ENCODE measurements around the gene HSPH1.

The HSPH1 gene

GRCh38 chr13:31172535-31172934 lies 10.8 kb upstream of the HSPH1 start:
- no peaks in the 10 kb centered on the region for H3K4me1 ChIP-seq (ENCODE audit: control insufficient read depth, insufficient read depth, low read length)
- no peaks in the 10 kb centered on the region for H3K36me3 ChIP-seq (ENCODE audit: control insufficient read depth, insufficient read depth, low read length)
- H3K27me3 ChIP-seq (ENCODE audit: control insufficient read depth, insufficient read depth, low read length) = no peaks in the 10 kb centered on the region
- H3K4me3 ChIP-seq (ENCODE audit: low read length) = no peak overlapping the region
- no peak overlapping the region for H3K9ac ChIP-seq (ENCODE audit: low read length)
- no peak overlapping the region for H3K27ac ChIP-seq (ENCODE audit: low read depth, low read length)

- no peak overlapping the region for H3K9ac ChIP-seq (ENCODE audit: low read length)
- no peaks in the 10 kb centered on the region for H3K4me1 ChIP-seq (ENCODE audit: control insufficient read depth, insufficient read depth, low read length)
- no peaks in the 10 kb centered on the region for H3K36me3 ChIP-seq (ENCODE audit: control insufficient read depth, insufficient read depth, low read length)
- H3K27me3 ChIP-seq (ENCODE audit: control insufficient read depth, insufficient read depth, low read length) = no peaks in the 10 kb centered on the region
- H3K27ac ChIP-seq (ENCODE audit: low read depth, low read length) = no peak overlapping the region
- H3K4me3 ChIP-seq (ENCODE audit: low read length) = no peak overlapping the region
Measured at GRCh38 chr13:31172001-31172400, 10.3 kb upstream of the HSPH1 start.

GRCh38 chr13:31168736-31169135 lies 7.0 kb upstream of the HSPH1 start:
- H3K36me3 ChIP-seq (ENCODE audit: control insufficient read depth, insufficient read depth, low read length) = no peaks in the 10 kb centered on the region
- H3K4me3 ChIP-seq (ENCODE audit: low read length) = no peak overlapping the region
- H3K27me3 ChIP-seq (ENCODE audit: control insufficient read depth, insufficient read depth, low read length) = no peaks in the 10 kb centered on the region
- H3K9ac ChIP-seq (ENCODE audit: low read length) = no peak overlapping the region
- no peaks in the 10 kb centered on the region for H3K4me1 ChIP-seq (ENCODE audit: control insufficient read depth, insufficient read depth, low read length)
- H3K27ac ChIP-seq (ENCODE audit: low read depth, low read length) = no peak overlapping the region

- no peaks in the 10 kb centered on the region for H3K27me3 ChIP-seq (ENCODE audit: control insufficient read depth, insufficient read depth, low read length)
- H3K4me1 ChIP-seq (ENCODE audit: control insufficient read depth, insufficient read depth, low read length) = peaks cover under 1% of the 10 kb centered on the region
- no peak overlapping the region for H3K27ac ChIP-seq (ENCODE audit: low read depth, low read length)
- no peak overlapping the region for H3K9ac ChIP-seq (ENCODE audit: low read length)
- H3K4me3 ChIP-seq (ENCODE audit: low read length) = no peak overlapping the region
- no peaks in the 10 kb centered on the region for H3K36me3 ChIP-seq (ENCODE audit: control insufficient read depth, insufficient read depth, low read length)
Measured at GRCh38 chr13:31168166-31168565, 6.5 kb upstream of the HSPH1 start.

GRCh38 chr13:31167490-31167889 lies 5.8 kb upstream of the HSPH1 start:
- H3K27ac ChIP-seq (ENCODE audit: low read depth, low read length) = no peak overlapping the region
- H3K9ac ChIP-seq (ENCODE audit: low read length) = no peak overlapping the region
- H3K4me1 ChIP-seq (ENCODE audit: control insufficient read depth, insufficient read depth, low read length) = peaks cover 6% of the 10 kb centered on the region
- no peaks in the 10 kb centered on the region for H3K36me3 ChIP-seq (ENCODE audit: control insufficient read depth, insufficient read depth, low read length)
- no peaks in the 10 kb centered on the region for H3K27me3 ChIP-seq (ENCODE audit: control insufficient read depth, insufficient read depth, low read length)
- H3K4me3 ChIP-seq (ENCODE audit: low read length) = no peak overlapping the region

GRCh38 chr13:31166591-31166990 lies 4.9 kb upstream of the HSPH1 start:
- no peaks in the 10 kb centered on the region for H3K36me3 ChIP-seq (ENCODE audit: control insufficient read depth, insufficient read depth, low read length)
- no peaks in the 10 kb centered on the region for H3K27me3 ChIP-seq (ENCODE audit: control insufficient read depth, insufficient read depth, low read length)
- peaks cover 6% of the 10 kb centered on the region for H3K4me1 ChIP-seq (ENCODE audit: control insufficient read depth, insufficient read depth, low read length)
- H3K27ac ChIP-seq (ENCODE audit: low read depth, low read length) = no peak overlapping the region
- no peak overlapping the region for H3K9ac ChIP-seq (ENCODE audit: low read length)
- H3K4me3 ChIP-seq (ENCODE audit: low read length) = no peak overlapping the region

GRCh38 chr13:31162151-31163008 lies 676 bp upstream of the HSPH1 start:
- H3K9ac ChIP-seq (ENCODE audit: low read length) = peak overlapping the region; percentile 16
- H3K4me3 ChIP-seq (ENCODE audit: low read length) = peak overlapping the region; percentile 94

GRCh38 chr13:31160857-31161556 lies 697 bp downstream of the HSPH1 start:
- H3K9ac ChIP-seq (ENCODE audit: low read length) = peak overlapping the region; percentile 74
- H3K4me1 ChIP-seq (ENCODE audit: control insufficient read depth, insufficient read depth, low read length) = peaks cover 13% of the 10 kb centered on the region
- H3K27me3 ChIP-seq (ENCODE audit: control insufficient read depth, insufficient read depth, low read length) = no peaks in the 10 kb centered on the region
- H3K27ac ChIP-seq (ENCODE audit: low read depth, low read length) = peak overlapping the region; percentile 70
- peak overlapping the region; percentile 92 for H3K4me3 ChIP-seq (ENCODE audit: low read length)
- no peaks in the 10 kb centered on the region for H3K36me3 ChIP-seq (ENCODE audit: control insufficient read depth, insufficient read depth, low read length)

More at GRCh38 chr13:31162151-31163008, 676 bp upstream of the HSPH1 start:
- no peaks in the 10 kb centered on the region for H3K36me3 ChIP-seq (ENCODE audit: control insufficient read depth, insufficient read depth, low read length)
- H3K27me3 ChIP-seq (ENCODE audit: control insufficient read depth, insufficient read depth, low read length) = no peaks in the 10 kb centered on the region
- H3K27ac ChIP-seq (ENCODE audit: low read depth, low read length) = peak overlapping the region; percentile 90
- peaks cover 13% of the 10 kb centered on the region for H3K4me1 ChIP-seq (ENCODE audit: control insufficient read depth, insufficient read depth, low read length)

- Histone ChIP-seq H3K27ac (ENCODE audit: low read depth, low read length) (no peak overlapping the region), H3K4me3 (ENCODE audit: low read length) (no peak overlapping the region), H3K36me3 (ENCODE audit: control insufficient read depth, insufficient read depth, low read length) (no peaks in the 10 kb centered on the region), H3K4me1 (ENCODE audit: control insufficient read depth, insufficient read depth, low read length) (peaks cover 13% of the 10 kb centered on the region), H3K27me3 (ENCODE audit: control insufficient read depth, insufficient read depth, low read length) (no peaks in the 10 kb centered on the region), H3K9ac (ENCODE audit: low read length) (no peak overlapping the region)
Measured at GRCh38 chr13:31159306-31159705, 2.4 kb downstream of the HSPH1 start.

GRCh38 chr13:31154939-31155338 lies 6.8 kb downstream of the HSPH1 start:
- H3K4me3 ChIP-seq (ENCODE audit: low read length) = no peak overlapping the region
- no peak overlapping the region for H3K27ac ChIP-seq (ENCODE audit: low read depth, low read length)
- peaks cover 3% of the 10 kb centered on the region for H3K4me1 ChIP-seq (ENCODE audit: control insufficient read depth, insufficient read depth, low read length)
- peaks cover 9% of the 10 kb centered on the region for H3K36me3 ChIP-seq (ENCODE audit: control insufficient read depth, insufficient read depth, low read length)
- no peaks in the 10 kb centered on the region for H3K27me3 ChIP-seq (ENCODE audit: control insufficient read depth, insufficient read depth, low read length)
- no peak overlapping the region for H3K9ac ChIP-seq (ENCODE audit: low read length)

GRCh38 chr13:31151837-31152236 lies 9.9 kb downstream of the HSPH1 start:
- Histone ChIP-seq H3K4me1 (ENCODE audit: control insufficient read depth, insufficient read depth, low read length) (no peaks in the 10 kb centered on the region), H3K36me3 (ENCODE audit: control insufficient read depth, insufficient read depth, low read length) (peaks cover 17% of the 10 kb centered on the region)

GRCh38 chr13:31150315-31150985 lies 11.3 kb downstream of the HSPH1 start:
- Histone ChIP-seq H3K4me3 (ENCODE audit: low read length) (no peak overlapping the region), H3K9ac (ENCODE audit: low read length) (no peak overlapping the region), H3K27ac (ENCODE audit: low read depth, low read length) (no peak overlapping the region), H3K36me3 (ENCODE audit: control insufficient read depth, insufficient read depth, low read length) (peaks cover 20% of the 10 kb centered on the region), H3K27me3 (ENCODE audit: control insufficient read depth, insufficient read depth, low read length) (no peaks in the 10 kb centered on the region), H3K4me1 (ENCODE audit: control insufficient read depth, insufficient read depth, low read length) (no peaks in the 10 kb centered on the region)

More at GRCh38 chr13:31151837-31152236, 9.9 kb downstream of the HSPH1 start:
- Histone ChIP-seq H3K27me3 (ENCODE audit: control insufficient read depth, insufficient read depth, low read length) (no peaks in the 10 kb centered on the region), H3K9ac (ENCODE audit: low read length) (no peak overlapping the region), H3K27ac (ENCODE audit: low read depth, low read length) (no peak overlapping the region), H3K4me3 (ENCODE audit: low read length) (no peak overlapping the region)
